ENCODE results near the gene TBXAS1. TPM values are rescaled to one million over a fixed set of nuclear protein-coding genes. Genes with fewer than 3 reads are reported as not detected.

TBXAS1 gene
- total RNA-seq, 2 experiments from 2014 or later, result 0.86 TPM; not detected in 1

GRCh38 chr7:140060788-140061606, 231.9 kb downstream of the TBXAS1 start:
- peaks cover under 1% of the 10 kb centered on the region; the same call in 1 of the 2 replicates for H3K9me3 ChIP-seq (ENCODE audit: low read length)
- no peaks in the 10 kb centered on the region for H3K36me3 ChIP-seq (ENCODE audit: insufficient read depth, low read length)
- intact Hi-C loops (cut with micrococcal nuclease; ENCODE audit: unreplicated experiment), result no loop called here
- H4K20me1 ChIP-seq (ENCODE audit: insufficient read depth, low read length), result no peaks in the 10 kb centered on the region
- no peak overlapping the region for H3K27ac ChIP-seq (ENCODE audit: low read depth, low read length, poor library complexity, severe bottlenecking)
- H3K4me1 ChIP-seq (ENCODE audit: insufficient read depth, low read length, poor library complexity, severe bottlenecking), result peaks cover 7% of the 10 kb centered on the region
- no peak overlapping the region for H3K4me3 ChIP-seq (ENCODE audit: low read depth, low read length, poor library complexity, severe bottlenecking)
- BruUV-seq (replicated peaks), result no TSS peak
- H3K79me2 ChIP-seq (ENCODE audit: insufficient read depth, low read depth, low read length), result no peaks in the 10 kb centered on the region
- DNase-seq (ENCODE audit: low spot score), result no peak
- no peak overlapping the region for H2AFZ ChIP-seq (ENCODE audit: low read length)
- no peaks in the 10 kb centered on the region for H3K9me2 ChIP-seq (ENCODE audit: insufficient read depth, low read length)
- POLR2A ChIA-PET, result interaction anchor here (0.6 kb wide), 1 partner anchor 382 kb away, joined by 3 read pairs; no protein-coding TSS in a partner anchor
- no peak for TF ChIP-seq CTCF (conservative IDR thresholded peaks at IDR 0.05; ENCODE audit: low read length)
- no peak for TF ChIP-seq EZH2phosphoT487 (IDR thresholded peaks at IDR 0.05; ENCODE audit: borderline replicate concordance, low read depth, low read length)
- H3K4me2 ChIP-seq (ENCODE audit: low read length), result peak overlapping the region; percentile 77; the same call in 1 of the 2 replicates
- CTCF ChIA-PET (ENCODE audit: unreplicated experiment), result no interaction called here

GRCh38 chr7:140061607-140061930, 232.5 kb downstream of the TBXAS1 start:
- Histone ChIP-seq H3K79me2 (ENCODE audit: insufficient read depth, low read depth, low read length) (no peaks in the 10 kb centered on the region), H3K4me3 (ENCODE audit: low read depth, low read length, poor library complexity, severe bottlenecking) (peak overlapping the region; percentile 69), H3K4me1 (ENCODE audit: insufficient read depth, low read length, poor library complexity, severe bottlenecking) (peaks cover 7% of the 10 kb centered on the region), H3K9me2 (ENCODE audit: insufficient read depth, low read length) (no peaks in the 10 kb centered on the region), H3K27ac (ENCODE audit: low read depth, low read length, poor library complexity, severe bottlenecking) (no peak overlapping the region), H3K9me3 (ENCODE audit: low read length) (peaks cover 7% of the 10 kb centered on the region), H3K36me3 (ENCODE audit: insufficient read depth, low read length) (no peaks in the 10 kb centered on the region), H3K4me2 (ENCODE audit: low read length) (peak overlapping the region; percentile 77), H2AFZ (ENCODE audit: low read length) (0 out of 2 replicates have a peak overlapping the region, but pooled peaks have one; percentile 85), H4K20me1 (ENCODE audit: insufficient read depth, low read length) (no peaks in the 10 kb centered on the region)
- ChIA-PET CTCF (ENCODE audit: unreplicated experiment) (no interaction called here), POLR2A (no interaction called here)
- DNase-seq (ENCODE audit: low spot score), result no peak
- no TSS peak for BruUV-seq (replicated peaks)
- intact Hi-C loops (cut with micrococcal nuclease; ENCODE audit: unreplicated experiment), result no loop called here
- TF ChIP-seq CTCF (conservative IDR thresholded peaks at IDR 0.05; ENCODE audit: low read length), result no peak
- TF ChIP-seq EZH2phosphoT487 (IDR thresholded peaks at IDR 0.05; ENCODE audit: borderline replicate concordance, low read depth, low read length), result no peak

- peak overlapping the region; percentile 85 for H2AFZ ChIP-seq (ENCODE audit: low read length)
Measured at GRCh38 chr7:140062118-140062527, 233.1 kb downstream of the TBXAS1 start.

More at GRCh38 chr7:140062118-140062527, 233.1 kb downstream of the TBXAS1 start:
- H3K4me1 ChIP-seq (ENCODE audit: insufficient read depth, low read length, poor library complexity, severe bottlenecking), result peaks cover 7% of the 10 kb centered on the region
- intact Hi-C loops (cut with micrococcal nuclease; ENCODE audit: unreplicated experiment), result no loop called here
- CTCF ChIA-PET (ENCODE audit: unreplicated experiment), result no interaction called here
- DNase-seq (ENCODE audit: low spot score), result no peak
- TF ChIP-seq EZH2phosphoT487 (IDR thresholded peaks at IDR 0.05; ENCODE audit: borderline replicate concordance, low read depth, low read length) (no peak), CTCF (conservative IDR thresholded peaks at IDR 0.05; ENCODE audit: low read length) (no peak)
- no peaks in the 10 kb centered on the region for H4K20me1 ChIP-seq (ENCODE audit: insufficient read depth, low read length)
- H3K9me2 ChIP-seq (ENCODE audit: insufficient read depth, low read length), result no peaks in the 10 kb centered on the region
- POLR2A ChIA-PET, result no interaction called here
- H3K9me3 ChIP-seq (ENCODE audit: low read length), result peaks cover 12% of the 10 kb centered on the region
- peak overlapping the region; percentile 77 for H3K4me2 ChIP-seq (ENCODE audit: low read length)
- peak overlapping the region; percentile 69 for H3K4me3 ChIP-seq (ENCODE audit: low read depth, low read length, poor library complexity, severe bottlenecking)
- H3K79me2 ChIP-seq (ENCODE audit: insufficient read depth, low read depth, low read length), result no peaks in the 10 kb centered on the region
- no TSS peak for BruUV-seq (replicated peaks)
- no peaks in the 10 kb centered on the region for H3K36me3 ChIP-seq (ENCODE audit: insufficient read depth, low read length)
- H3K27ac ChIP-seq (ENCODE audit: low read depth, low read length, poor library complexity, severe bottlenecking), result no peak overlapping the region
